H9 (cell line): ENCODE data around the gene SGF29. TPM values are rescaled to one million over a fixed set of nuclear protein-coding genes. Genes with fewer than 3 reads are reported as not detected.

Experiments used
- DNase-seq: peaks from one replicate; pipeline ENCODE4 v3.0.0-alpha.2; 2017
- H2AFZ ChIP-seq: one replicate; pipeline ENCODE4 v1.6.1; 2013; ENCODE audit warnings: mild to moderate bottlenecking, low read length, control low read depth, moderate library complexity
- H2AK5ac ChIP-seq: 2 replicates; pipeline ENCODE4 v1.6.1; 2013; ENCODE audit warnings: low read length, control low read depth, mixed read lengths; ENCODE audit not compliant: insufficient read length
- H2BK120ac ChIP-seq: one replicate; pipeline ENCODE4 v1.6.1; 2013; ENCODE audit warnings: low read depth, mild to moderate bottlenecking, low read length, control low read depth, inconsistent platforms; ENCODE audit not compliant: poor library complexity, severe bottlenecking
- H2BK12ac ChIP-seq: 2 replicates; pipeline ENCODE4 v1.6.1; 2013; ENCODE audit warnings: low read length, control low read depth, mixed read lengths, low read depth; ENCODE audit not compliant: insufficient read length
- H2BK15ac ChIP-seq: 2 replicates; pipeline ENCODE4 v1.6.1; 2013; ENCODE audit warnings: low read depth, low read length, control low read depth
- H2BK20ac ChIP-seq: one replicate; pipeline ENCODE4 v1.6.1; 2013; ENCODE audit warnings: low read depth, mild to moderate bottlenecking, low read length, control low read depth, inconsistent platforms; ENCODE audit not compliant: poor library complexity, severe bottlenecking
- H2BK5ac ChIP-seq: 2 replicates; pipeline ENCODE4 v1.6.1; 2013; ENCODE audit warnings: low read length, control low read depth, mixed read lengths; ENCODE audit not compliant: insufficient read length
- H3K14ac ChIP-seq: 2 replicates; pipeline ENCODE4 v1.6.1; 2013; ENCODE audit warnings: low read length, control low read depth; ENCODE audit not compliant: insufficient read depth
- H3K18ac ChIP-seq: 2 replicates; pipeline ENCODE4 v1.6.1; 2013; ENCODE audit warnings: low read depth, mild to moderate bottlenecking, mixed read lengths, low read length, control low read depth; ENCODE audit not compliant: insufficient read length
- H3K23ac ChIP-seq: 2 replicates; pipeline ENCODE4 v1.6.1; 2013; ENCODE audit warnings: low read length, control low read depth, mixed read lengths, low read depth; ENCODE audit not compliant: insufficient read length
- H3K23me2 ChIP-seq: 2 replicates; pipeline ENCODE4 v1.6.1; 2013; ENCODE audit warnings: low read depth, mild to moderate bottlenecking, mixed read lengths, low read length, control low read depth; ENCODE audit not compliant: insufficient read length, poor library complexity, severe bottlenecking
- H3K27ac ChIP-seq: 2 replicates; pipeline ENCODE4 v1.5.1; 2013; ENCODE audit warnings: low read length, control low read depth, mixed read lengths, low read depth; ENCODE audit not compliant: insufficient read length
- H3K27me3 ChIP-seq: 2 replicates; pipeline ENCODE4 v1.6.1; 2013; ENCODE audit warnings: low read length, control low read depth, inconsistent platforms; ENCODE audit not compliant: insufficient read depth
- H3K4ac ChIP-seq: 2 replicates; pipeline ENCODE4 v1.6.1; 2013; ENCODE audit warnings: low read depth, mild to moderate bottlenecking, control low read depth, inconsistent platforms, low read length, moderate library complexity
- H3K4me1 ChIP-seq: 2 replicates; pipeline ENCODE4 v1.6.1; 2013; ENCODE audit warnings: low read length, control low read depth, inconsistent platforms; ENCODE audit not compliant: insufficient read depth
- H3K4me2 ChIP-seq: 2 replicates; pipeline ENCODE4 v1.6.1; 2013; ENCODE audit warnings: low read length, control low read depth, mixed read lengths; ENCODE audit not compliant: insufficient read length, insufficient read depth
- H3K56ac ChIP-seq: 2 replicates; pipeline ENCODE4 v1.6.1; 2013; ENCODE audit warnings: low read depth, mild to moderate bottlenecking, mixed read lengths, low read length, control low read depth; ENCODE audit not compliant: insufficient read length
- H3K79me1 ChIP-seq: 2 replicates; pipeline ENCODE4 v1.6.1; 2013; ENCODE audit warnings: low read depth, mild to moderate bottlenecking, moderate library complexity, low read length, control low read depth, inconsistent platforms; ENCODE audit not compliant: insufficient read depth, poor library complexity, severe bottlenecking
- H3K79me2 ChIP-seq: 2 replicates; pipeline ENCODE4 v1.6.1; 2013; ENCODE audit warnings: low read length, control low read depth, inconsistent platforms; ENCODE audit not compliant: insufficient read depth
- H3K9ac ChIP-seq: 2 replicates; pipeline ENCODE4 v1.6.1; 2013; ENCODE audit warnings: low read length, control low read depth, mixed read lengths; ENCODE audit not compliant: insufficient read length; ENCODE audit errors: extremely low read depth
- H3K9me3 ChIP-seq: one replicate; pipeline ENCODE4 v1.6.1; 2013; ENCODE audit warnings: low read depth, low read length, inconsistent platforms; ENCODE audit not compliant: control insufficient read depth
- H3T11ph ChIP-seq: one replicate; pipeline ENCODE4 v1.6.1; 2013; ENCODE audit warnings: mild to moderate bottlenecking, low read length, control low read depth, inconsistent platforms
- H4K20me1 ChIP-seq: one replicate; pipeline ENCODE4 v1.6.1; 2013; ENCODE audit not compliant: control insufficient read depth, insufficient read length, insufficient read depth
- H4K5ac ChIP-seq: 2 replicates; pipeline ENCODE4 v1.6.1; 2013; ENCODE audit warnings: low read depth, mild to moderate bottlenecking, mixed read lengths, low read length, control low read depth; ENCODE audit not compliant: insufficient read length
- H4K8ac ChIP-seq: replicated peaks from 2 replicates; pipeline ENCODE4 v1.6.1; 2013; ENCODE audit warnings: low read length, control low read depth, mixed read lengths, low read depth; ENCODE audit not compliant: insufficient read length
- H4K91ac ChIP-seq: 2 replicates; pipeline ENCODE4 v1.6.1; 2013; ENCODE audit warnings: low read depth, mild to moderate bottlenecking, moderate library complexity, mixed read lengths, low read length, control low read depth; ENCODE audit not compliant: insufficient read length
- H3K27ac Mint-ChIP-seq, 3 experiments: 2 replicates in 2 of 3; 3 replicates in 1 of 3; pipeline ENCODE4 v1.8.0; 2020 to 2021; ENCODE audit warnings: mixed read lengths in 3 of 3, mild to moderate bottlenecking in 1 of 3, moderate library complexity in 1 of 3
- H3K27me3 Mint-ChIP-seq: 2 replicates; pipeline ENCODE4 v1.8.0; 2021; ENCODE audit warnings: low read depth, mild to moderate bottlenecking, moderate library complexity, mixed read lengths
- H3K36me3 Mint-ChIP-seq, 3 experiments: 2 replicates in 2 of 3; 3 replicates in 1 of 3; pipeline ENCODE4 v1.8.0; 2020 to 2021; ENCODE audit warnings: low read depth in 3 of 3, mixed read lengths in 3 of 3; ENCODE audit not compliant: insufficient read depth in 1 of 3
- H3K4me1 Mint-ChIP-seq, 2 experiments: 2 replicates each; pipeline ENCODE4 v1.8.0; 2020; ENCODE audit warnings: mixed read lengths in 2 of 2
- H3K4me3 Mint-ChIP-seq, 2 experiments: 2 replicates in 1 of 2; 3 replicates in 1 of 2; pipeline ENCODE4 v1.8.0; 2020 to 2021; ENCODE audit warnings: mild to moderate bottlenecking in 2 of 2, mixed read lengths in 2 of 2, moderate library complexity in 1 of 2
- H3K9me3 Mint-ChIP-seq, 2 experiments: 2 replicates in 1 of 2; 3 replicates in 1 of 2; pipeline ENCODE4 v1.8.0; 2020; ENCODE audit warnings: mild to moderate bottlenecking in 2 of 2, mixed read lengths in 2 of 2, moderate library complexity in 1 of 2
- WGBS: extraction: QIAGEN DNeasy Blood & Tissue Kit; methylation state at CpG from one replicate; pipeline ENCODE4 v1.1.7; 2013; ENCODE audit warnings: missing lambda C conversion rate, low lambda C conversion rate, mixed read lengths; ENCODE audit not compliant: insufficient read length; ENCODE audit errors: extremely low coverage; 5-methylcytosine and 5-hydroxymethylcytosine counted together
- total RNA-seq: library from RNA; stranded (reverse); gene quantifications from 2 replicates; pipeline ENCODE4 v1.2.1, GENCODE V29; 2021
- TF ChIP-seq, protein P1 (sequence below): fragments of 200-600 bp; sonication (generic); conservative IDR thresholded peaks from 3 replicates; pipeline ENCODE4 v1.8.0; 2021; ENCODE audit warnings: antibody characterized with exemption, mild to moderate bottlenecking

SGF29 gene
- total RNA-seq, 1 experiment from 2014 or later: 24.8 TPM

DNA sequence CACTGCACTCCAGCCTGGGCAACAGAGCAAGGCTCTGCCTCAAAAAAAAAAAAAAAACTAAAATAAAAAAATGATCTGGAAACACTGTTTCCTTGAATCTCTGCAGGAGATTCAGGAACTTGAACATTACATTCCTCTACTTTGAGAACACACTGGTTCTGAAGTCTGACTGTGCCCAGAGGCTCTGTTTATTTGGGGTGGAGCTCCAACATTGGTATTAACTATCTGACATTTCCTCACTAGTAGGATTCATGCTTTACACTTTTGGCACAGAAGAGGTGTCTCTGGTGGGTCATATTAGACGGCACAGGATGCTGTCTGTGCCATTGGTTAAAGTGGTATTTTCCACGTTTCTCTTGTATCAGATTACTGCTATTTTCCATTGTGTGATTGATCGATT lies 32.7 kb downstream of the SGF29 start:
- no peak overlapping the region for H2BK15ac ChIP-seq
- H4K5ac ChIP-seq: no peak overlapping the region
- H3K4me3 Mint-ChIP-seq: no peak overlapping the region
- DNase-seq: no peak
- no peak overlapping the region for H3K4ac ChIP-seq
- H3K27ac Mint-ChIP-seq: no peak overlapping the region
- no peak overlapping the region for H4K8ac ChIP-seq
- no peak overlapping the region for H3K9ac ChIP-seq
- no peaks in the 10 kb centered on the region for H3K23me2 ChIP-seq
- no peak overlapping the region for H3K27ac ChIP-seq
- no peaks in the 10 kb centered on the region for H3K27me3 ChIP-seq
- H3K9me3 Mint-ChIP-seq: no peaks in the 10 kb centered on the region
- TF ChIP-seq, protein P1, sequence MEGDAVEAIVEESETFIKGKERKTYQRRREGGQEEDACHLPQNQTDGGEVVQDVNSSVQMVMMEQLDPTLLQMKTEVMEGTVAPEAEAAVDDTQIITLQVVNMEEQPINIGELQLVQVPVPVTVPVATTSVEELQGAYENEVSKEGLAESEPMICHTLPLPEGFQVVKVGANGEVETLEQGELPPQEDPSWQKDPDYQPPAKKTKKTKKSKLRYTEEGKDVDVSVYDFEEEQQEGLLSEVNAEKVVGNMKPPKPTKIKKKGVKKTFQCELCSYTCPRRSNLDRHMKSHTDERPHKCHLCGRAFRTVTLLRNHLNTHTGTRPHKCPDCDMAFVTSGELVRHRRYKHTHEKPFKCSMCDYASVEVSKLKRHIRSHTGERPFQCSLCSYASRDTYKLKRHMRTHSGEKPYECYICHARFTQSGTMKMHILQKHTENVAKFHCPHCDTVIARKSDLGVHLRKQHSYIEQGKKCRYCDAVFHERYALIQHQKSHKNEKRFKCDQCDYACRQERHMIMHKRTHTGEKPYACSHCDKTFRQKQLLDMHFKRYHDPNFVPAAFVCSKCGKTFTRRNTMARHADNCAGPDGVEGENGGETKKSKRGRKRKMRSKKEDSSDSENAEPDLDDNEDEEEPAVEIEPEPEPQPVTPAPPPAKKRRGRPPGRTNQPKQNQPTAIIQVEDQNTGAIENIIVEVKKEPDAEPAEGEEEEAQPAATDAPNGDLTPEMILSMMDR: no peak
- H2BK12ac ChIP-seq: no peak overlapping the region
- WGBS: no CpG with 5 or more reads among the region's 3 CpGs
- no peak overlapping the region for H2AFZ ChIP-seq
- H2BK120ac ChIP-seq: no peak overlapping the region
- H3K79me2 ChIP-seq: no peaks in the 10 kb centered on the region
- no peak overlapping the region for H2AK5ac ChIP-seq
- no peak overlapping the region for H3T11ph ChIP-seq
- H3K18ac ChIP-seq: no peak overlapping the region
- no peaks in the 10 kb centered on the region for H3K9me3 ChIP-seq
- H4K91ac ChIP-seq: no peak overlapping the region
- H3K4me2 ChIP-seq: no peak overlapping the region
- no peak overlapping the region for H2BK20ac ChIP-seq
- H4K20me1 ChIP-seq: no peaks in the 10 kb centered on the region
- no peaks in the 10 kb centered on the region for H3K4me1 ChIP-seq
- no peak overlapping the region for H3K23ac ChIP-seq
- no peaks in the 10 kb centered on the region for H3K79me1 ChIP-seq
- H3K14ac ChIP-seq: no peak overlapping the region
- H3K56ac ChIP-seq: no peak overlapping the region
- no peak overlapping the region for H2BK5ac ChIP-seq
- no peaks in the 10 kb centered on the region for H3K27me3 Mint-ChIP-seq
- peaks cover 16 to 60% (median 38%) of the 10 kb centered on the region in 3 experiments; a peak in 6 of 7 replicates for H3K36me3 Mint-ChIP-seq
- H3K4me1 Mint-ChIP-seq: no peaks in the 10 kb centered on the region
